Tracheal epithelial cell (primary cell): ENCODE data around the gene UGT2A1. TPM values are rescaled to one million over a fixed set of nuclear protein-coding genes. Genes with fewer than 3 reads are reported as not detected.

ENCODE experiments used
- total RNA-seq: library from RNA; depleted of rRNA; stranded (reverse); fragments of >200 nt; gene quantifications from 2 replicates; pipeline ENCODE4 v1.2.1, GENCODE V29; 2014

The UGT2A1 gene
- not detected in 2 replicates for total RNA-seq

DNA sequence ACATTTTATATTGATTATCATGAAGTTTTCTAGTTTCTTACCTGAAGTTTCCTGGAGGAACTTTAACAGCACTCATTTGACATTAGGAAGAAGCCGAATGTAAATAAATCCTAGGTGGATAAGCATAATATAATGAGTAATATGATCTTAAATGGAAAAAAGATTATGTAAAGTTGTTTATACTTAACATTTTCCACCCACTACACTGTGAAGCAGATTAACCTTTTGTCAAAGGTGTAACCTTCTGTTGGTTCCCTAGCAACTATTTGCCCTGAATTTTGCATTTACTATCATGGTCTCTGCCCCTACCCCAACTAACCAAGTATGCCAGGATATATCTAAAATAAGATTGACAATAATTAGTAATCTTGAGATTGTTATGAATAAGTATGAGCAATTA lies at the start of gene UGT2A1:
UGT2A1 (minus strand) TSS at position 101 of the 400 bp plus-strand sequence. CDS start 5,603 bp downstream, outside the sequence.

GRCh38 chr4:69639542-69639941 lies 13.5 kb downstream of the UGT2A1 start, which contains the start of gene UGT2A2:
Gene UGT2A2, minus strand, starts transcription at chr4:69639642. Its CDS starts 2 bp downstream, at chr4:69639640.

Other genes with a start within 250 kb of the UGT2A1 start
- gene UGT2B4, start 157.3 kb downstream of the UGT2A1 start, total RNA-seq = 0.24 TPM in 1 of 2 replicates, not detected in the other
- not detected in 2 replicates for gene UGT2A2, start 13.6 kb downstream of the UGT2A1 start, total RNA-seq
- gene SULT1B1, start 107.4 kb upstream of the UGT2A1 start, total RNA-seq = under 0.01 TPM in 1 of 2 replicates, not detected in the other
- gene SULT1E1, start 206.9 kb upstream of the UGT2A1 start, total RNA-seq = 0.24 and 0.64 TPM in 2 replicates